ENCODE results near the gene STYXL1.
"Not testable (repeated sequence)": the region's sequence is repeated elsewhere in the genome, so short reads cannot be mapped to it uniquely, and the experiment has no call there.

STYXL1 gene

GRCh38 chr7:76023002-76023401, 24.8 kb downstream of the STYXL1 start:
- no peak for DNase-seq

GRCh38 chr7:76022026-76022780, 25.6 kb downstream of the STYXL1 start:
- no peak for DNase-seq

- DNase-seq: no peak
These were observed 27.6 kb downstream of the STYXL1 start for GRCh38 chr7:76020031-76020714.

- not testable (repeated sequence) for DNase-seq
These were observed 29.3 kb downstream of the STYXL1 start for GRCh38 chr7:76018520-76018919.

GRCh38 chr7:76016191-76016947, 31.4 kb downstream of the STYXL1 start:
- DNase-seq: no peak

GRCh38 chr7:76011442-76011861, 36.3 kb downstream of the STYXL1 start:
- no peak for DNase-seq

GRCh38 chr7:76009672-76010600, 37.9 kb downstream of the STYXL1 start:
- DNase-seq: no peak

- no peak for DNase-seq
These were observed 39.6 kb downstream of the STYXL1 start for GRCh38 chr7:76008156-76008687.

- not testable (repeated sequence) for DNase-seq
These were observed 42.8 kb downstream of the STYXL1 start for GRCh38 chr7:76005004-76005403.

GRCh38 chr7:76003351-76003750, 44.4 kb downstream of the STYXL1 start:
- no peak for DNase-seq

GRCh38 chr7:76002822-76003221, 45.0 kb downstream of the STYXL1 start:
- DNase-seq: no peak

GRCh38 chr7:76002139-76002538, 45.7 kb downstream of the STYXL1 start:
- no peak for DNase-seq

GRCh38 chr7:76000566-76000965, 47.2 kb downstream of the STYXL1 start:
- no peak for DNase-seq

GRCh38 chr7:75998038-75998437, 49.8 kb downstream of the STYXL1 start:
- DNase-seq: no peak

GRCh38 chr7:75996476-75996875, 51.3 kb downstream of the STYXL1 start:
- no peak for DNase-seq

- no peak for DNase-seq
These were observed 51.8 kb downstream of the STYXL1 start for GRCh38 chr7:75995996-75996395.

GRCh38 chr7:75995052-75995471, 52.7 kb downstream of the STYXL1 start:
- DNase-seq: no peak

GRCh38 chr7:75994388-75995051, 53.3 kb downstream of the STYXL1 start, which contains the start of gene TMEM120A:
TMEM120A (minus strand) TSS chr7:75994595; CDS start chr7:75994570, 25 bp downstream.
- peak; percentile 77 for DNase-seq

GRCh38 chr7:75993689-75994387, 54.0 kb downstream of the STYXL1 start:
- DNase-seq: no peak

GRCh38 chr7:75992083-75992755, 55.6 kb downstream of the STYXL1 start:
- DNase-seq: no peak

Data from NCI-H526 treated with DMSO at 0.1 percent for 48 hours (cell line).